HT-29 (cell line): ENCODE results near the gene CEP164. TPM values are rescaled to one million over a fixed set of nuclear protein-coding genes. Genes with fewer than 3 reads are reported as not detected.
"Not testable (repeated sequence)": the region's sequence is repeated elsewhere in the genome, so short reads cannot be mapped to it uniquely, and the experiment has no call there.

Source experiments
- DNase-seq: peaks from one replicate; pipeline ENCODE4 v3.0.0-alpha.2; 2015; ENCODE audit warnings: low spot score
- total RNA-seq: library from RNA; depleted of rRNA; stranded (reverse); fragments of >200 nt; shearing (Covaris generic); gene quantifications from 2 replicates; pipeline ENCODE4 v1.2.3, GENCODE V29; 2014

CEP164 gene
- total RNA-seq, 1 experiment from 2014 or later = 21.4 TPM

DNA sequence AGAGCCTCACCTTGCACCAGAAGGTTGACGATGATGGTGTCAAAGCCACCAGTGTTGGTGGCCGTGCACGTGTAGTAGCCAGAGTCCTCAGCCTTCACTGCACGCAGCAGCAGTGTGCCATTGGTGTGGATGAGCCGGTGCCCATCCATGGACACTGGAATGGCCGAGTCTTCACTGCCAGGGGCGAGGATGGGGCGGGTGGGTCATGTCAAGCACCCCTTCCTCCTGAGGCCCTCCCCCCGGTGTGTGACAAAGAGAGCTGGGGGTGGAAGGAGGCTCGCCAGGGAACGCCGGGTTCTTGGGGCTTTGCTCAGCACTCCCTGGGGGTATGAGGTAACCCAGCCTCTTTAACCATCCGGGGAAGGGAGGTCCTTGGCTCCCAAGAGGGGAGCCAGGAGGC lies 111.6 kb downstream of the CEP164 start:
- no peak for DNase-seq

- DNase-seq = no peak
Measured at GRCh38 chr11:117440258-117440657, 112.6 kb downstream of the CEP164 start.

DNA sequence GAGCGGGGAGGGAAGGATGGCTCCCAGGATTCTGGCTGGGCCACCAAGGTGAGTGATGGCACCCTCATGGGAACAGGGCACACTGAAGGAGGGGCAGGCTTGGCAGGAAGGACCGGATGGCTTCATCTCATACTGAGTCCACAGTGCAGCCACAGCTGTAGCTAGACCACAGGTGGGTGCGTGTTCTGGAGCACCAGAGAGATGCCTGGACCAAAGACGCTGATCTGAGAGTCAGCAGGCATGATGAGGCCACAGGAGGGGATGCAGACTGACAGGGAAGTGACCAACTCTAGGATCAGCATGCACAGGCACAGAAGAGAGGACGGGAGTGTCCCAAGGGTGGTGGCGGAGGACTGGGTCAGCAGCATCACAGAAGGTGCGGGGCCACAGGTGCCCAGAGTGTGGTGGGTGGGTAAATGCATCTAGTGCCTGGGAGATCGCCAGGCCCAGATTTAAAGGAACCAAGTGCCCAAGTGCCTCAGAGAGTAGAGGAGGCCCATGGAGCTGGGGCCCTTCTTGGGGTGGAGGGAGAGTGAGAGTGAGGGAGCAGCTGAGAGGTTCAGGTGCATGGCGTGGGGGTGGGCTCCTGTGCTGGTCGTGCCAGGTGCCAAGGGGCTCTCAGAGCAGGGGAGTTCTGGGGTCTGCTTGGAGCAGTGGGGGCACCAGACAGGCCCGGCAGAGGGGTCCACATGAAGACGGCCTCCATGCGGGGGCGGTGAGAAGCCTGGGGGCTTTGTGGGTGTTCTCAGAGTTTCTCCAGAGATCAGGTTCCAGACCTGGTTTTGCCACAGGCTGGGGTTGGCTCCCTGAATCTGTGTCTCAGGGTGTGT lies 113.7 kb downstream of the CEP164 start:
- DNase-seq = no peak

GRCh38 chr11:117442049-117442868 lies 114.6 kb downstream of the CEP164 start:
- DNase-seq = no peak

GRCh38 chr11:117442869-117443239 lies 115.2 kb downstream of the CEP164 start:
- no peak for DNase-seq

- peak; percentile 34 for DNase-seq
Measured at GRCh38 chr11:117443266-117444186, 115.9 kb downstream of the CEP164 start.

DNA sequence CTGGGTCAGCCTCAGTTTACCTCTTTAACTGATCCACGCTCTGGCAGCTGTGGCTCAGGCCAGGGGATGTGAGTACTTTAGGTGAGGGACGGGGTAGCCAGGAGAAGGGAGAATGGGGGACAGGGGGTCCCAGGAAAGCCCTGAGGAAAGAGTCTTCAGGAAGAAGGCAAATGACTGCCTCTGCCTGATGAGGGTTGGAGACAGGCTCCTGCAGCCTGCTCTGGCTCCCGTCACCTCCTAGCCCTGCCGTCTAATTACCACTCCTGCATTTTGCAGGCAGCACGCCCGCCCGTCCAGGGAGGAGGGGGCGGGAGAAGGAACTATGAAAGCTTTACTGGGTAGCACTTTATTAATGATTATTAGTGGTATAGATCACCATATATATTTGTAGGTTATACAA lies 116.6 kb downstream of the CEP164 start:
- DNase-seq = no peak

GRCh38 chr11:117444711-117445658 lies 117.3 kb downstream of the CEP164 start:
- DNase-seq = no peak

GRCh38 chr11:117449111-117449693 lies 121.5 kb downstream of the CEP164 start:
- DNase-seq = peak; percentile 16

DNA sequence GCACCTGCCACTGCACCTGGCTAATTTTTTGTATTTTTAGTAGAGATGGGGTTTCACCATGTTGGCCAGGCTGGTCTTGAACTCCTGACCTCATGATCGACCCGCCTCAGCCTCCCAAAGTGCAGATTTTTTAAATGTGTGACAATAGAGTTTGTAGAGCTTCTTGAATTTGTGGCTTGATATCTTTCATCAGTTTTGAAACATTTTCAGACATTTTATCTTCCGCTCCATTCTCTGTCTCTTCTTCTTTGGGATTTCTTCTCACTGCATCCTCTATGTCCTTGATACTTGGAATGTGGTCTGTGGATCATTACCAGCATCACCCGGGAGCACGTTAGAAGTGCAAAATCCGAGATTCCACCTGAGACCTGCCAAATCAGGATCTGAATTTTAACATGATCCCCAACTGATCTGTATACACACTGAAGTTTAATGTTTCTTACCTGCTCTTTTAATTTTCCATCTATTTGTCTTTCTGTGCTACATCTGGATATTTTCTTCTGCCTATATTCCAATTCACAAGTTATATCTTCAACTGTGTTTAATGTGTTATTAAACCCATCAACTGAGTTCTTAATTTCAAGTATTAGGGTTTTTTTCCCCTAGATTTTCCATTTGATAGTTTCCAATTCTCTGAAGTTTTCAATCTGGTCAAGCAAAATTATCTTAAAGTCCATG lies 126.4 kb downstream of the CEP164 start:
- no peak for DNase-seq

GRCh38 chr11:117454564-117454917 lies 126.9 kb downstream of the CEP164 start:
- no peak for DNase-seq

DNA sequence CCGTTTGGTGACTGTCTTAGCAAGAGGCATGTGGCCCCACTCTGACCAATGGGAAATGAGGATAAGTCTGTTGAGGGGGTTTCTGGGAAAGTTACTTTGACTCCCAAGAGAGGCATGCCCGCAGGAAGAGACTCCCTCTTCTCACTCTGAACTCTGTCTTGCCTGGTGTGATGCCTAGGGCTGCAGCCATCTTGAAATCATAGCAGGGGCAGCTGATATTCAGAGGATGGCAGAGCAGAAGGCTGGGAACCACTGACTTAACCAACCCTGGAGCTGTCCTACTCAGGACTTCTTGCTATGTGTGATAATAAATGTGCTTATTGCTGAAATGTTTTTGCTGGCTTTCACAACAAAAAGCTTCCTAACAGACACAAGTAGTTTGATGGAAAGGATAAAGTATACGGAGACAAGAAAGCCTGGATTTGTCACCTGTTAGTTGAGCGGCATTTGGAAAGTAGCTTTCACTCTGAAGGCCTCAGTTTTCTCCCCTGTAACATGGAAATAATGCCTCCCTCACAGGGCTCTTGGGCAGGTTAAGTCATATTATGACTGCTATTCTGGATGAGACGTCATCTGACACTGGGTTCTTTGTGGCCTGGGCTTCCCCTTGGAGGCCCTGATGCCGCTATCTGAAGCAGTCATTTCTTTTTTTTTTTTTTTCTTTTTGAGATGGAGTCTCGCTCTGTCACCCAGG lies 128.5 kb downstream of the CEP164 start:
- DNase-seq = no peak

DNA sequence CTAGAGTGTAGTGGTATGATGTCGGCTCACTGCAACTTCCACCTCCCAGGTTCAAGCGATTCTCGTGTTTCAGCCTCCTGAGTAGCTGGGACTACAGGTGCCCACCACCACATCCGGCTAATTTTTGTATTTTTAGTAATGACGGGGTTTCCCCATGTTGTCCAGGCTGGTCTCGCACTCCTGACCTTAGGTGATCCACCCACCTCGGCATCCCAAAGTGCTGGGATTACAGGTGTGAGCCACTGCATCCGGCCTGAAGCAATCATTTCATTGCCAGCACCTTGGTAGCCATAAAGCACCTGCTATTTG lies 129.0 kb downstream of the CEP164 start:
- DNase-seq = not testable (repeated sequence)

DNA sequence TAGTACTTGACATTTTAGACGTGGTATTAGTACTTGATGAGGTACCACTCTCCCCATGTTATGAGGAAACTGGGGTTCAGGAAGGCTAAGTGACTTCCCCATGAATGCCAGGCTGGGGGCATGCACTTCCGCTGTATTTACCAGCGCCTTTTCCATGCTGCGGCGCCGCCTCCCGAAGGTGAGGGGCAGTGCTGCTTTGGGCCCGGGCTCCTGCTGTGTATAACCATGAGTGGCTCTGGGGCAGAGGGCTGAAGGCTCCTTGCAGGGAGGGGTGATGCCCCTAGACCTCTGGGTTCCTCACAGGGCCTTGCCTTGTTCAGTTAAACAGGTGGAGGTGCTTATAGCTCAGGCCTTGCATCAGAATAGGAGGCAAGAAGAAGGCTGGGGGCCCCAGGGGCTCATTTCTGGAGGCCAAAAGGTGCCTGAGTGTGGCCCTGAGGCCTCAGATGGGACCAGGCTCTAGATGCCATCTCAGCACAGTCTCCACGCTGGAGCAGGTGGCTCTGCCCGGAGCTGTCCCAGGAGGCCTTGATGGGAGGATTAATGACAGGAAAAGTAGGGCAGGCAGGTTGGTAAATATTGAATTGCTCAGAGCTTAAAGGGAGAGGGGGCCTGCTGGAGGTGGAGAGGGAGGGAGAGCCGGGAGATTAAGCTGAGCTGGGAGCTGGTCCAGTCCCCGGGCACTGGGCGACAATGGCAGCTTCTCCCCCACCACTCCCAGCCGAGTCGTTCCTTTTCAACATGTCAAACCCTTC lies 129.6 kb downstream of the CEP164 start:
- no peak for DNase-seq

DNA sequence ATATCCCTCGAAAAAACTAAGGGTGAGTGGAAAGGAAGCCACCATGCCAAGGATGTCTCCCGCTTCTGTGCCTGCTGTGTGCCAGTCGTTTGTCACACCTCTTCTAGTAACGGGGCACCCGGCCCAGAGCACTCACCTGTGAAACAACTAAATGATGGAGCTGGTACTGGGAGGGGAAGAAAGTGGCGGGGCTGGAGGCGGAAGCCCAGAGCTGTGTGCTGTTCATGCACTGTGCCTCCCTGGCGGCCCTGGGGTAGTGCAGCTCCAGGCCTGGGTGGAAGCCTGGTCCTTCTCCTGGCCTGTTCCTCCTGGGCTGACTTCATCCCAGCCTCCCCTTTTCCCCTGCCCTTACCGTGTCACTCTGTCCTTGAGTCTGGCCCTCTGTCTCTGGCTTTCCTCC lies 130.2 kb downstream of the CEP164 start:
- no peak for DNase-seq

GRCh38 chr11:117458275-117459122 lies 130.8 kb downstream of the CEP164 start:
- no peak for DNase-seq

DNA sequence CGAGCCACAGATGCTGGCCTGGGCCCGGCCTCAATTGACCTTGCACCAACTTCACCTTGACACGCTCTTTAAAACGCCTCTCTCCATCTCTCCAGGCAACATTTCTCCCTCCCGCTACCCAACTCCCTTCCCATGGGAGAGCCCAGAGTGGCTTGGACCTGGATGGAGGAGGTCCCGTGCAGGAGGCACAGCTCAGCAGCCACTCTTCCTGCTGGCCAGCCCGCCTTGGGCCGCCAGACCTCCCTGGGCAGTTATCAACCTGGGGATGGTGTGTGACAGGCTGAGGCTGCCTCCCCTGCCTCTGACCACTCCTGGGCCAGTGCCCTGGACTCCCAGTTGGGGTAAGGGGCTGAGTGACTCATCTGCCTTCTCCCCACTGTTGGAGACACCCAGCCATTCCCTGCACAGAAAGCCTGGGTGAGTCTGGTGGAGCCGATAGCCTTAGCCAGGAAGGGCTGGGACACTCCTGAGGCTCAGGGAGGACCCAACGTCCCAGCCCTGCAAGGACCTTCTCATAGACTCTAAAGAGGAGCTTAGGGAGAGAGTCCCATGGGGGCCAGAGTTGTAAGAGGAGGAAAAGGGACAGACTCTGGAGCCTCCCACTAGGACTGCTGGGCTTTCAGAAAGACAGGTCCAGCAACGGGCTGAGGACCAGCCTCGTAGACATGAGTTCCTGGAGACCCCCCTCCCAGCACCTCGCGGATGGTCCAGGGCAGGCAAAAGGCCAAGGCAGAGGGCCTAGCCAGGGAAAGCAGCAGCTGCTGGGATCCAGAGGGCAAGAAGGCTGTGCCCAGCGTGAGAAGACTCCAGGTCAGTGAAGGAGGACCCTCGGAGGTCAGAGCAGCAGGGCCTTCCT lies 131.7 kb downstream of the CEP164 start:
- DNase-seq = no peak
